NB4 (cell line): ENCODE results near the gene GAS6.

Experiments
- MYC ChIP-seq: IDR thresholded peaks from 2 replicates; pipeline ENCODE4 v1.6.1; 2011; ENCODE audit warnings: low read depth, low read length
- POLR2A ChIP-seq: IDR thresholded peaks from 2 replicates; pipeline ENCODE4 v1.6.1; 2011; ENCODE audit warnings: mild to moderate bottlenecking; ENCODE audit not compliant: insufficient read length; ENCODE audit errors: extremely low read depth

GRCh38 chr13:113813749-113814434 lies 50.0 kb downstream of the GAS6 start:
- TF ChIP-seq POLR2A (no peak), MYC (no peak)
